Keratinocyte (primary cell): Measurements from ENCODE around the gene SLC16A9. TPM values are rescaled to one million over a fixed set of nuclear protein-coding genes. Genes with fewer than 3 reads are reported as not detected.

Source experiments
- DNase-seq: peaks from one replicate; pipeline ENCODE4 v3.0.0-alpha.2; 2011; ENCODE audit warnings: low read depth, missing footprints, low spot score
- FAIRE-seq: peaks from 2 replicates; lab custom pipeline; 2011; peaks lifted over from hg19 to GRCh38; lab: Jason Lieb, UNC
- H2AFZ ChIP-seq: 2 replicates; pipeline ENCODE4 v1.6.0; 2012; ENCODE audit warnings: low read length, control low read depth, inconsistent platforms; ENCODE audit not compliant: control insufficient read depth
- H3K27ac ChIP-seq: 2 replicates; pipeline ENCODE4 v1.5.1; 2011; ENCODE audit warnings: low read length; ENCODE audit not compliant: control insufficient read depth, insufficient read depth
- H3K27me3 ChIP-seq: 3 replicates; pipeline ENCODE4 v1.6.0; 2011; ENCODE audit warnings: low read length; ENCODE audit not compliant: control insufficient read depth, insufficient read depth; ENCODE audit errors: extremely low read depth
- H3K36me3 ChIP-seq, 2 experiments: 2 replicates in 1 of 2; 3 replicates in 1 of 2; pipeline ENCODE4 v1.5.1; 2011; ENCODE audit warnings: low read length in 2 of 2, mild to moderate bottlenecking in 1 of 2; ENCODE audit not compliant: control insufficient read depth in 2 of 2, insufficient read depth in 2 of 2; ENCODE audit errors: extremely low read depth in 1 of 2
- H3K4me1 ChIP-seq: 3 replicates; pipeline ENCODE4 v1.5.1; 2011; ENCODE audit warnings: low read length; ENCODE audit not compliant: control insufficient read depth, insufficient read depth; ENCODE audit errors: extremely low read depth
- H3K4me2 ChIP-seq: 3 replicates; pipeline ENCODE4 v1.6.0; 2011; ENCODE audit warnings: low read depth, low read length; ENCODE audit not compliant: control insufficient read depth, insufficient read depth; ENCODE audit errors: extremely low read depth
- H3K4me3 ChIP-seq, 3 experiments: fragments of 200-600 bp in 1 of 3; sonication (generic) in 1 of 3; 2 replicates in 2 of 3; 3 replicates in 1 of 3; pipeline ENCODE4 v1.5.1; 2011 to 2016; ENCODE audit warnings: low read length in 3 of 3, mild to moderate bottlenecking in 3 of 3, control low read depth in 2 of 3, inconsistent platforms in 1 of 3, low read depth in 1 of 3, mixed read lengths in 1 of 3, mixed run types in 1 of 3, moderate library complexity in 1 of 3; ENCODE audit not compliant: control insufficient read depth in 2 of 3, insufficient read depth in 2 of 3; ENCODE audit errors: extremely low read depth in 1 of 3
- H3K79me2 ChIP-seq: 2 replicates; pipeline ENCODE4 v1.6.0; 2012; ENCODE audit warnings: low read length; ENCODE audit not compliant: control insufficient read depth, insufficient read depth
- H3K9ac ChIP-seq: 3 replicates; pipeline ENCODE4 v1.6.0; 2011; ENCODE audit warnings: low read length; ENCODE audit not compliant: control insufficient read depth, insufficient read depth; ENCODE audit errors: extremely low read depth
- H3K9me1 ChIP-seq: 3 replicates; pipeline ENCODE4 v1.6.0; 2011; ENCODE audit warnings: low read length; ENCODE audit not compliant: control insufficient read depth, insufficient read depth; ENCODE audit errors: extremely low read depth
- H3K9me3 ChIP-seq: 2 replicates; pipeline ENCODE4 v1.5.1; 2012; ENCODE audit warnings: low read depth, low read length; ENCODE audit not compliant: control insufficient read depth
- H4K20me1 ChIP-seq: 3 replicates; pipeline ENCODE4 v1.6.0; 2011; ENCODE audit warnings: low read length; ENCODE audit not compliant: control insufficient read depth, insufficient read depth; ENCODE audit errors: extremely low read depth
- EZH2 ChIP-seq: IDR thresholded peaks from one replicate; pipeline ENCODE4 v1.6.1; 2012; ENCODE audit warnings: inconsistent platforms, mild to moderate bottlenecking, low read length, moderate library complexity
- dilution Hi-C: fragments of 300-500 bp; cut with MboI; formaldehyde crosslinking; loops from one replicate; pipeline ENCODE4 v1.7.0; 2020; ENCODE audit warnings: low sequenced_read_pairs; ENCODE audit not compliant: extremely low pct_ligation_motif_present
- polyA plus RNA-seq, 5 experiments: library from polyadenylated mRNA; depleted of rRNA in 3 of 5; stranded (reverse) in 3 of 5; stranded (forward) in 1 of 5; unstranded in 1 of 5; fragments of >200 nt; gene quantifications; 1 replicate in 1 of 5; 2 replicates in 3 of 5; 3 replicates in 1 of 5; pipeline versions ENCODE4 v1.2.1 to v1.2.3, GENCODE V29; 2011 to 2012; ENCODE audit warnings: missing spikeins in 2 of 5, low read depth in 1 of 5, low replicate concordance in 1 of 5
- TF ChIP-seq, protein P1 (sequence below), 3 experiments: IDR thresholded peaks in 1 of 3; conservative IDR thresholded peaks in 1 of 3; optimal IDR thresholded peaks in 1 of 3; 2 replicates in 2 of 3; 3 replicates in 1 of 3; pipeline versions ENCODE3 to v1.5.1; 2011; ENCODE audit warnings: low read length in 3 of 3, mild to moderate bottlenecking in 3 of 3, moderate library complexity in 2 of 3, control low read depth in 1 of 3, inconsistent platforms in 1 of 3; ENCODE audit not compliant: insufficient read depth in 2 of 3; ENCODE audit errors: extremely low read depth in 1 of 3

Gene SLC16A9
- polyA plus RNA-seq, 1 donor (not counting 4 experiments of a cell fraction or from before 2014, with no cell fraction given): 4.5 TPM

GRCh38 chr10:59713196-59713821, 3.7 kb upstream of the SLC16A9 start:
- FAIRE-seq: no peak
- Histone ChIP-seq H3K27ac (no peak overlapping the region), H3K9ac (no peak overlapping the region), H2AFZ (no peak overlapping the region), H3K9me3 (no peaks in the 10 kb centered on the region), H3K4me3 (no peak overlapping the region), H3K9me1 (no peaks in the 10 kb centered on the region), H3K4me2 (no peak overlapping the region), H4K20me1 (no peaks in the 10 kb centered on the region), H3K27me3 (peaks cover 24% of the 10 kb centered on the region), H3K79me2 (no peaks in the 10 kb centered on the region), H3K4me1 (peaks cover 6% of the 10 kb centered on the region), H3K36me3 (no peaks in the 10 kb centered on the region)
- no peak for DNase-seq
- dilution Hi-C loops: no loop called here
- TF ChIP-seq, protein P1, sequence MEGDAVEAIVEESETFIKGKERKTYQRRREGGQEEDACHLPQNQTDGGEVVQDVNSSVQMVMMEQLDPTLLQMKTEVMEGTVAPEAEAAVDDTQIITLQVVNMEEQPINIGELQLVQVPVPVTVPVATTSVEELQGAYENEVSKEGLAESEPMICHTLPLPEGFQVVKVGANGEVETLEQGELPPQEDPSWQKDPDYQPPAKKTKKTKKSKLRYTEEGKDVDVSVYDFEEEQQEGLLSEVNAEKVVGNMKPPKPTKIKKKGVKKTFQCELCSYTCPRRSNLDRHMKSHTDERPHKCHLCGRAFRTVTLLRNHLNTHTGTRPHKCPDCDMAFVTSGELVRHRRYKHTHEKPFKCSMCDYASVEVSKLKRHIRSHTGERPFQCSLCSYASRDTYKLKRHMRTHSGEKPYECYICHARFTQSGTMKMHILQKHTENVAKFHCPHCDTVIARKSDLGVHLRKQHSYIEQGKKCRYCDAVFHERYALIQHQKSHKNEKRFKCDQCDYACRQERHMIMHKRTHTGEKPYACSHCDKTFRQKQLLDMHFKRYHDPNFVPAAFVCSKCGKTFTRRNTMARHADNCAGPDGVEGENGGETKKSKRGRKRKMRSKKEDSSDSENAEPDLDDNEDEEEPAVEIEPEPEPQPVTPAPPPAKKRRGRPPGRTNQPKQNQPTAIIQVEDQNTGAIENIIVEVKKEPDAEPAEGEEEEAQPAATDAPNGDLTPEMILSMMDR (optimal IDR thresholded peaks at IDR 0.05 in 1 of 3, IDR thresholded peaks at IDR 0.05 in 1 of 3, conservative IDR thresholded peaks at IDR 0.05 in 1 of 3; ENCODE audit: extremely low read depth in 1 of 3, insufficient read depth in 2 of 3, low read length in 3 of 3): no peak
- TF ChIP-seq EZH2: no peak

DNA sequence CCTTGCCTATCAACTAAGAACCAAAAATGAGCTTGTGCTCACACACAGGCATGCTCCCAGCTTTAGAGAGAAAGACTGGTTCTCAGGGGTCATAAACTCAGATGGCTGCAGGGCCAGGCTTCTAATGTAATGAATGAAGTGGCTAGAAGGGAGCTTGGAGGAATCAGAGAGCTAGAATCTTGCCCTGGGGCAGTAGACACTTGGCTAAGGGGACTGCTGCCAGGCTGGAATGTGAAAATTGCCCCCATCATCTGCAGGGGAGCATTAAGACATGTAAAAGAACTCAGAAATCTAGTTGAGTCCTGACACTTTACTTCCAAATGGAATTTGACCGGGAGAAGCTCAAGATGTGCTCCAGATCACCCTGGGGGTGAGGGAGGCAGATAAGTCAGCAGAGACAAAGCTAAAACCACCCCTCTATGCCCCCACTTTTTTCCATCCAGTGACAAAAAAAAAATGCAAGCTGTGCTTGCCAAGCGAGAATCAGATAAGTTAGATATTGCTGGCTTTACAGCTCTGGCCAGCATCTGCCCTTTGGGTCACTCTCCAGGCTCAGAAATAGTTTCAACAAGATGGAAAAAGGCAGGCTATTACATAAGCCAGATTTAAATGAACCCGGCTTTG, 2.3 kb upstream of the SLC16A9 start:
- no peaks in the 10 kb centered on the region for H3K9me3 ChIP-seq
- dilution Hi-C loops: no loop called here
- TF ChIP-seq EZH2: no peak
- TF ChIP-seq, protein P1 (optimal IDR thresholded peaks at IDR 0.05 in 1 of 3, IDR thresholded peaks at IDR 0.05 in 1 of 3, conservative IDR thresholded peaks at IDR 0.05 in 1 of 3; ENCODE audit: extremely low read depth in 1 of 3, insufficient read depth in 2 of 3, low read length in 3 of 3): no peak
- no peaks in the 10 kb centered on the region for H3K9me1 ChIP-seq
- no peak overlapping the region for H3K9ac ChIP-seq
- no peak overlapping the region for H3K4me3 ChIP-seq
- no peaks in the 10 kb centered on the region for H3K36me3 ChIP-seq
- no peaks in the 10 kb centered on the region for H4K20me1 ChIP-seq
- H3K4me2 ChIP-seq: no peak overlapping the region
- H3K4me1 ChIP-seq: peaks cover 9% of the 10 kb centered on the region
- no peak overlapping the region for H3K27ac ChIP-seq
- H3K27me3 ChIP-seq: peaks cover 24% of the 10 kb centered on the region
- no peak for FAIRE-seq
- DNase-seq: no peak
- H2AFZ ChIP-seq: no peak overlapping the region
- H3K79me2 ChIP-seq: no peaks in the 10 kb centered on the region
